GM12874 (cell line): ENCODE results near the gene CIC.

Source experiments
- CTCF ChIP-seq: IDR thresholded peaks from 2 replicates; pipeline ENCODE4 v1.5.1; 2011; ENCODE audit warnings: low read depth, mild to moderate bottlenecking, control low read depth, low read length, moderate library complexity; ENCODE audit not compliant: insufficient read depth

CIC gene

GRCh38 chr19:42284066-42284501, 15.0 kb downstream of the CIC start:
- TF ChIP-seq CTCF: no peak

GRCh38 chr19:42284591-42285341, 15.7 kb downstream of the CIC start:
- no peak for TF ChIP-seq CTCF

GRCh38 chr19:42285541-42285941, 16.5 kb downstream of the CIC start:
- TF ChIP-seq CTCF: peak; percentile 16; the same call in 1 of the 2 replicates

- no peak for TF ChIP-seq CTCF
Measured at GRCh38 chr19:42285988-42286348, 16.9 kb downstream of the CIC start.

- no peak for TF ChIP-seq CTCF
Measured at GRCh38 chr19:42286349-42287016, 17.4 kb downstream of the CIC start.

- TF ChIP-seq CTCF: no peak
Measured at GRCh38 chr19:42287017-42287826, 18.2 kb downstream of the CIC start.

- no peak for TF ChIP-seq CTCF
Measured at GRCh38 chr19:42287827-42288107, 18.7 kb downstream of the CIC start.
